ENCODE data around the gene SH3RF1.

DNA sequence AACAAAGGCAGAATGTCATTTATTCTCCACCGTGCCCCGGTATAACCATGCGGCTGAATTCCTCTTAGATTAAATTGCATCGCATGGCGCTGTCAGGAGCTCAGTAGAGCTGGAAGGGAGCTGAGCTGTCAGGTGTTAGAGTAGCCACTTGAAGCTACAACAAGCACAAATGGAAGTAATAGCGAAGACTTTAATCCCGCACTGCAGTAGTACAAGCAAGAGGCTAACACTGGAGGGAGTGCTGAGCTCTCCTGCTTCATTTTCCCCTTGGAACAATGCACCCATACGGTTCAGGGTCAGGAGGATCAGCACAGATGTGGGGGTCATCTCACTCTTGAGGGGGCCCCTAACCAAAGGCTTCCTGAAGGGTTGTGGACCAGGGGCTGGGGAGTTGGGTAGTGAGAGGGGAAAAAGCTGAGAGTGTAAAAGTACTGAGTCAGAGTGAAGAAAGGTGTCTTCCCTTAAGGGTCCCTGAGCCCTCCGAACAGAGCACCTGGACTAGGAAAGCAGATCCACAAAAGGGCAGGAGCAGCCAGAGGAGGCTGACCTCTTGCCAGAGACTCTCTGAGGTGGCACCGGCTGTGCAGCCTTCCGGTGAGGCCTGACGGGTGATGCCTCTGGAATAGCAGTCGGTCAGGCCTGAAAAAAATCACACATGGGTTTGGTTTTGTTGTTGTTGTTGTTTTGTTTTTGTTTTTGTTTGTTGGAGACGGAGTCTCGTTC is 224.7 kb downstream of the SH3RF1 start:
- TF ChIP-seq, protein P1, sequence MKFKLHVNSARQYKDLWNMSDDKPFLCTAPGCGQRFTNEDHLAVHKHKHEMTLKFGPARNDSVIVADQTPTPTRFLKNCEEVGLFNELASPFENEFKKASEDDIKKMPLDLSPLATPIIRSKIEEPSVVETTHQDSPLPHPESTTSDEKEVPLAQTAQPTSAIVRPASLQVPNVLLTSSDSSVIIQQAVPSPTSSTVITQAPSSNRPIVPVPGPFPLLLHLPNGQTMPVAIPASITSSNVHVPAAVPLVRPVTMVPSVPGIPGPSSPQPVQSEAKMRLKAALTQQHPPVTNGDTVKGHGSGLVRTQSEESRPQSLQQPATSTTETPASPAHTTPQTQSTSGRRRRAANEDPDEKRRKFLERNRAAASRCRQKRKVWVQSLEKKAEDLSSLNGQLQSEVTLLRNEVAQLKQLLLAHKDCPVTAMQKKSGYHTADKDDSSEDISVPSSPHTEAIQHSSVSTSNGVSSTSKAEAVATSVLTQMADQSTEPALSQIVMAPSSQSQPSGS (IDR thresholded peaks at IDR 0.05; ENCODE audit: low read length): no peak
- TF ChIP-seq JUND (IDR thresholded peaks at IDR 0.05; ENCODE audit: low read length) (no peak), RBBP5 (IDR thresholded peaks at IDR 0.05; ENCODE audit: borderline replicate concordance, low read depth, low read length) (no peak), RAD21 (IDR thresholded peaks at IDR 0.05 in 1 of 2, conservative IDR thresholded peaks at IDR 0.05 in 1 of 2; ENCODE audit: low read depth in 2 of 2, low read length in 2 of 2) (peak; percentile 73 to 82), CBX8 (IDR thresholded peaks at IDR 0.05; ENCODE audit: borderline replicate concordance, low read depth, low read length) (no peak), EGR1 (IDR thresholded peaks at IDR 0.05; ENCODE audit: borderline replicate concordance, low read depth, low read length) (no peak), EZH2 (IDR thresholded peaks at IDR 0.05; ENCODE audit: low read depth, low read length, severe bottlenecking) (no peak)
- TF ChIP-seq, protein P2, sequence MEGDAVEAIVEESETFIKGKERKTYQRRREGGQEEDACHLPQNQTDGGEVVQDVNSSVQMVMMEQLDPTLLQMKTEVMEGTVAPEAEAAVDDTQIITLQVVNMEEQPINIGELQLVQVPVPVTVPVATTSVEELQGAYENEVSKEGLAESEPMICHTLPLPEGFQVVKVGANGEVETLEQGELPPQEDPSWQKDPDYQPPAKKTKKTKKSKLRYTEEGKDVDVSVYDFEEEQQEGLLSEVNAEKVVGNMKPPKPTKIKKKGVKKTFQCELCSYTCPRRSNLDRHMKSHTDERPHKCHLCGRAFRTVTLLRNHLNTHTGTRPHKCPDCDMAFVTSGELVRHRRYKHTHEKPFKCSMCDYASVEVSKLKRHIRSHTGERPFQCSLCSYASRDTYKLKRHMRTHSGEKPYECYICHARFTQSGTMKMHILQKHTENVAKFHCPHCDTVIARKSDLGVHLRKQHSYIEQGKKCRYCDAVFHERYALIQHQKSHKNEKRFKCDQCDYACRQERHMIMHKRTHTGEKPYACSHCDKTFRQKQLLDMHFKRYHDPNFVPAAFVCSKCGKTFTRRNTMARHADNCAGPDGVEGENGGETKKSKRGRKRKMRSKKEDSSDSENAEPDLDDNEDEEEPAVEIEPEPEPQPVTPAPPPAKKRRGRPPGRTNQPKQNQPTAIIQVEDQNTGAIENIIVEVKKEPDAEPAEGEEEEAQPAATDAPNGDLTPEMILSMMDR (IDR thresholded peaks at IDR 0.05; ENCODE audit: control extremely low read depth in 1 of 3, insufficient read depth in 1 of 3, low read depth in 1 of 3, low read length in 3 of 3): peak; percentile 34 to 73 (median 50)
